H1 (cell line): ENCODE results near the gene PPM1L. TPM values are rescaled to one million over a fixed set of nuclear protein-coding genes. Genes with fewer than 3 reads are reported as not detected.

Experiments used
- CTCF ChIA-PET: fragments of 300-600 bp; sonication (Branson Sonifier 250); formaldehyde crosslinking; loops from one replicate; lab custom pipeline; 2021; ENCODE audit not compliant: partially characterized antibody; lab: Charles Lee
- POLR2A ChIA-PET: fragments of 300-600 bp; sonication (Branson Sonifier 250); formaldehyde crosslinking; loops from one replicate; lab custom pipeline; 2021; ENCODE audit warnings: inconsistent platforms; ENCODE audit not compliant: partially characterized antibody; lab: Charles Lee
- DNase-seq, 2 experiments: peaks; one replicate each; pipeline versions ENCODE4 v3.0.0 to v3.0.0-alpha.2; 2010 to 2022; ENCODE audit warnings: low spot score in 2 of 2, low read depth in 1 of 2, mixed read lengths in 1 of 2
- FAIRE-seq: peaks from 2 replicates; lab custom pipeline; 2011; peaks lifted over from hg19 to GRCh38; lab: Jason Lieb, UNC
- H2AFZ ChIP-seq: 2 replicates; pipeline ENCODE4 v1.8.1; 2012; ENCODE audit warnings: low read length, inconsistent platforms
- H2AK5ac ChIP-seq: 2 replicates; pipeline ENCODE4 v1.6.1; 2013; ENCODE audit warnings: low read depth, low read length
- H2BK120ac ChIP-seq: replicated peaks from 2 replicates; pipeline ENCODE3; 2013; ENCODE audit warnings: low read depth, low read length, inconsistent platforms
- H2BK12ac ChIP-seq: 2 replicates; pipeline ENCODE4 v1.6.1; 2013; ENCODE audit warnings: low read depth, low read length
- H2BK15ac ChIP-seq: 2 replicates; pipeline ENCODE4 v1.6.1; 2013; ENCODE audit warnings: low read length
- H2BK20ac ChIP-seq: 2 replicates; pipeline ENCODE4 v1.6.1; 2013; ENCODE audit warnings: low read length
- H2BK5ac ChIP-seq: 2 replicates; pipeline ENCODE4 v1.6.1; 2013; ENCODE audit warnings: low read depth, low read length
- H3K14ac ChIP-seq: 2 replicates; pipeline ENCODE4 v1.6.1; 2013; ENCODE audit warnings: inconsistent platforms; ENCODE audit not compliant: insufficient read length
- H3K18ac ChIP-seq: 2 replicates; pipeline ENCODE4 v1.6.1; 2013; ENCODE audit warnings: low read length; ENCODE audit errors: extremely low read depth
- H3K23ac ChIP-seq: 2 replicates; pipeline ENCODE4 v1.6.1; 2013; ENCODE audit warnings: inconsistent platforms; ENCODE audit not compliant: insufficient read length
- H3K23me2 ChIP-seq: 2 replicates; pipeline ENCODE4 v1.6.1; 2013; ENCODE audit warnings: low read depth, low read length
- H3K27ac ChIP-seq: 2 replicates; pipeline ENCODE4 v1.6.1; 2011; ENCODE audit warnings: low read depth, low read length, inconsistent platforms
- H3K27me3 ChIP-seq, 4 experiments: replicated peaks in 1 of 4; 1 replicate in 1 of 4; 2 replicates in 3 of 4; pipeline versions ENCODE4 v1.6.1 to v1.8.1; 2011 to 2013; ENCODE audit warnings: low read length in 3 of 4, mild to moderate bottlenecking in 3 of 4, inconsistent platforms in 2 of 4, mixed read lengths in 2 of 4, moderate library complexity in 1 of 4; ENCODE audit not compliant: control insufficient read depth in 3 of 4, insufficient read depth in 3 of 4; ENCODE audit errors: extremely low read depth in 1 of 4
- H3K36me3 ChIP-seq, 4 experiments: 2 replicates each; pipeline versions ENCODE4 v1.6.1 to v1.8.1; 2011 to 2013; ENCODE audit warnings: mild to moderate bottlenecking in 4 of 4, low read length in 3 of 4, moderate library complexity in 2 of 4, control low read depth in 1 of 4, inconsistent platforms in 1 of 4; ENCODE audit not compliant: insufficient read depth in 4 of 4, control insufficient read depth in 2 of 4
- H3K4ac ChIP-seq: replicated peaks from 2 replicates; pipeline ENCODE3; 2013; ENCODE audit warnings: low read length, low read depth, mixed read lengths, inconsistent platforms; ENCODE audit not compliant: insufficient read length
- H3K4me1 ChIP-seq, 4 experiments: replicated peaks in 1 of 4; 1 replicate in 1 of 4; 2 replicates in 3 of 4; pipeline versions ENCODE4 v1.6.1 to v1.8.1; 2011 to 2013; ENCODE audit warnings: low read length in 3 of 4, inconsistent platforms in 2 of 4, mixed read lengths in 1 of 4; ENCODE audit not compliant: insufficient read depth in 4 of 4, control insufficient read depth in 3 of 4
- H3K4me2 ChIP-seq, 2 experiments: 2 replicates each; pipeline versions ENCODE4 v1.6.1 to v1.8.1; 2011 to 2013; ENCODE audit warnings: low read depth in 2 of 2, low read length in 2 of 2, control low read depth in 1 of 2, inconsistent platforms in 1 of 2, mild to moderate bottlenecking in 1 of 2; ENCODE audit not compliant: insufficient read depth in 1 of 2
- H3K4me3 ChIP-seq, 4 experiments: fragments of 200-600, 300-600 bp in 1 of 4; sonication (generic), shearing (Covaris generic), sonication (Bioruptor Twin) in 1 of 4; 2 replicates each; pipeline versions ENCODE4 v1.5.1 to v1.8.1; 2011 to 2016; ENCODE audit warnings: low read length in 4 of 4, low read depth in 3 of 4, control low read depth in 2 of 4, inconsistent platforms in 2 of 4, mild to moderate bottlenecking in 2 of 4, mixed read lengths in 1 of 4, moderate library complexity in 1 of 4; ENCODE audit not compliant: insufficient read depth in 2 of 4; ENCODE audit errors: extremely low read depth in 1 of 4
- H3K56ac ChIP-seq: replicated peaks from 2 replicates; pipeline ENCODE3; 2013; ENCODE audit warnings: low read depth, mild to moderate bottlenecking, mixed read lengths, low read length, inconsistent platforms; ENCODE audit not compliant: insufficient read length
- H3K79me1 ChIP-seq: 2 replicates; pipeline ENCODE4 v1.6.1; 2013; ENCODE audit warnings: low read depth, low read length, control low read depth
- H3K79me2 ChIP-seq, 2 experiments: 2 replicates each; pipeline versions ENCODE4 v1.6.1 to v1.8.1; 2012 to 2013; ENCODE audit warnings: low read length in 2 of 2, mild to moderate bottlenecking in 2 of 2, inconsistent platforms in 1 of 2; ENCODE audit not compliant: insufficient read depth in 2 of 2, control insufficient read depth in 1 of 2
- H3K9ac ChIP-seq, 4 experiments: replicated peaks in 1 of 4; 1 replicate in 1 of 4; 2 replicates in 3 of 4; pipeline versions ENCODE4 v1.6.1 to v1.8.1; 2011 to 2013; ENCODE audit warnings: low read depth in 3 of 4, low read length in 3 of 4, control low read depth in 2 of 4, mild to moderate bottlenecking in 2 of 4, moderate library complexity in 2 of 4, inconsistent platforms in 1 of 4; ENCODE audit errors: extremely low read depth in 1 of 4
- H3K9me3 ChIP-seq, 2 experiments: 2 replicates each; pipeline versions ENCODE4 v1.6.1 to v1.8.1; 2012 to 2013; ENCODE audit warnings: mild to moderate bottlenecking in 2 of 2, moderate library complexity in 2 of 2, control low read depth in 1 of 2, inconsistent platforms in 1 of 2, low read depth in 1 of 2, low read length in 1 of 2, mixed read lengths in 1 of 2; ENCODE audit not compliant: insufficient read depth in 2 of 2
- H4K20me1 ChIP-seq, 2 experiments: replicated peaks in 1 of 2; 2 replicates each; pipeline versions ENCODE3 to v1.8.1; 2011 to 2013; ENCODE audit warnings: inconsistent platforms in 2 of 2, low read length in 2 of 2, mild to moderate bottlenecking in 1 of 2; ENCODE audit not compliant: insufficient read depth in 2 of 2, control insufficient read depth in 1 of 2
- H4K5ac ChIP-seq: 2 replicates; pipeline ENCODE4 v1.6.1; 2013; ENCODE audit warnings: low read length, low read depth, mixed read lengths, inconsistent platforms; ENCODE audit not compliant: insufficient read length
- H4K8ac ChIP-seq: 2 replicates; pipeline ENCODE4 v1.8.0; 2013; ENCODE audit warnings: mild to moderate bottlenecking, moderate library complexity, low read length, inconsistent platforms; ENCODE audit not compliant: insufficient read depth; ENCODE audit errors: extremely low read depth
- H4K91ac ChIP-seq: replicated peaks from 2 replicates; pipeline ENCODE3; 2013; ENCODE audit warnings: low read length, mixed read lengths, inconsistent platforms; ENCODE audit not compliant: insufficient read length
- CEBPB ChIP-seq: IDR thresholded peaks from 2 replicates; pipeline ENCODE4 v1.6.1; 2012; ENCODE audit warnings: low read depth, low read length
- POLR2A ChIP-seq, 2 experiments: IDR thresholded peaks; 1 replicate in 1 of 2; 2 replicates in 1 of 2; pipeline ENCODE4 v1.6.1; 2011; ENCODE audit warnings: low read depth in 2 of 2, low read length in 2 of 2, mild to moderate bottlenecking in 2 of 2; ENCODE audit errors: control extremely low read depth in 1 of 2
- POLR2AphosphoS5 ChIP-seq: IDR thresholded peaks from 2 replicates; pipeline ENCODE4 v1.6.1; 2011; ENCODE audit warnings: low read depth, low read length
- WGBS, 2 experiments: shearing (Covaris generic) in 1 of 2; methylation state at CpG; one replicate each; pipeline versions ENCODE4 v1.1.6 to v1.1.7; 2013 to 2015; ENCODE audit warnings: low lambda C conversion rate in 2 of 2, mixed read lengths in 2 of 2, inconsistent platforms in 1 of 2, low coverage in 1 of 2, missing lambda C conversion rate in 1 of 2; ENCODE audit not compliant: insufficient replicate concordance in 2 of 2, insufficient coverage in 1 of 2, insufficient read length in 1 of 2; ENCODE audit errors: extremely low coverage in 1 of 2, missing lambda C conversion rate in 1 of 2; 5-methylcytosine and 5-hydroxymethylcytosine counted together
- polyA plus RNA-seq, 7 experiments: library from polyadenylated mRNA; depleted of rRNA in 3 of 7; stranded (reverse) in 5 of 7; unstranded in 2 of 7; fragments of >200 nt in 5 of 7; fragments of 200-250 nt in 2 of 7; gene quantifications; 1 replicate in 5 of 7; 2 replicates in 1 of 7; 4 replicates in 1 of 7; pipeline versions ENCODE4 v1.2.1 to v1.2.3, GENCODE V29; 2011 to 2013; ENCODE audit warnings: missing spikeins in 2 of 7, mixed read lengths in 2 of 7
- total RNA-seq: library from RNA; stranded (reverse); fragmentation: NEBNext Ultra II Directional; extraction: Animal tissue kit (Norgen Biotek cat#: 25700); gene quantifications from 2 replicates; pipeline ENCODE4 v1.2.1, GENCODE V29; 2021

Gene PPM1L
- total and polyA plus RNA-seq, 2 of the 8 experiments (the other 6 are each of a cell fraction or from before 2014, with no cell fraction given) = 2.8 to 18.1 TPM

GRCh38 chr3:160829486-160830009 lies 73.5 kb downstream of the PPM1L start:
- Histone ChIP-seq H3K4me1 (peaks cover 0 to 4% (median 1%) of the 10 kb centered on the region in 4 experiments; a peak in 1 of 7 replicates), H2BK12ac (no peak overlapping the region), H3K23me2 (no peaks in the 10 kb centered on the region; the same call in 1 of the 2 replicates), H4K8ac (no peak overlapping the region), H2BK5ac (no peak overlapping the region), H3K4me2 (no peak overlapping the region), H4K5ac (no peak overlapping the region), H3K23ac (no peak overlapping the region), H3K79me1 (no peaks in the 10 kb centered on the region), H3K27me3 (no peaks in the 10 kb centered on the region), H3K79me2 (no peaks in the 10 kb centered on the region), H3K56ac (no peak overlapping the region), H2AFZ (no peak overlapping the region), H3K9me3 (no peaks in the 10 kb centered on the region), H4K91ac (no peak overlapping the region), H3K14ac (no peak overlapping the region), H2AK5ac (no peak overlapping the region), H3K4ac (no peak overlapping the region), H2BK20ac (no peak overlapping the region), H3K36me3 (no peaks in the 10 kb centered on the region), H2BK15ac (no peak overlapping the region), H3K18ac (no peak overlapping the region), H3K9ac (no peak overlapping the region), H4K20me1 (no peaks in the 10 kb centered on the region), H2BK120ac (no peak overlapping the region), H3K27ac (no peak overlapping the region), H3K4me3 (no peak overlapping the region)
- FAIRE-seq (no peak), DNase-seq (no peak)
- ChIA-PET POLR2A (interaction anchor here (1.2 kb wide), 1 partner anchor 264 kb away, joined by 3 read pairs; no protein-coding TSS in a partner anchor), CTCF (interaction anchor here (0.6 to 1.1 kb wide), 3 partner anchors 10 to 1072 kb away, joined by 3 to 5 read pairs (median 4); no protein-coding TSS in a partner anchor)
- WGBS, 2 experiments = 79% methylated on average over 3 of the region's 3 CpGs; no CpG with 5 or more reads in 1 of the 2 experiments
- TF ChIP-seq POLR2A (IDR thresholded peaks at IDR 0.05; ENCODE audit: control extremely low read depth in 1 of 2, low read depth in 2 of 2, low read length in 2 of 2) (no peak), CEBPB (no peak), POLR2AphosphoS5 (no peak)
